ENCODE measurements around the gene DCAF16. TPM values are rescaled to one million over a fixed set of nuclear protein-coding genes. Genes with fewer than 3 reads are reported as not detected.

Gene DCAF16
- total RNA-seq, 1 experiment from 2014 or later = 55.3 TPM

- Histone ChIP-seq H3K9me3 (no peaks in the 10 kb centered on the region), H3K4me1 (0 out of 2 replicates have a peak, but pooled peaks cover 3% of the 10 kb centered on the region), H3K4me3 (ENCODE audit: low read depth, low read length) (no peak overlapping the region), H3K36me3 (ENCODE audit: control insufficient read depth, insufficient read depth, low read length) (no peaks in the 10 kb centered on the region), H3K27me3 (replicated peaks; ENCODE audit: control insufficient read depth, insufficient read depth, low read length) (no peaks in the 10 kb centered on the region)
- Mint-ChIP-seq H3K4me1 (ENCODE audit: low read depth, unreplicated experiment) (no peaks in the 10 kb centered on the region), H3K4me3 (ENCODE audit: unreplicated experiment) (no peak overlapping the region), H3K9me3 (ENCODE audit: unreplicated experiment) (no peaks in the 10 kb centered on the region), H3K27ac (ENCODE audit: unreplicated experiment) (no peak overlapping the region), H3K27me3 (ENCODE audit: insufficient read depth, unreplicated experiment) (peaks cover 4% of the 10 kb centered on the region), H3K36me3 (ENCODE audit: insufficient read depth, unreplicated experiment) (no peaks in the 10 kb centered on the region)
- intact Hi-C loops (cut with micrococcal nuclease; ENCODE audit: unreplicated experiment) = no loop called here
- no TSS peak for BruUV-seq (replicated peaks)
- no peak for DNase-seq
- CTCF ChIA-PET = no interaction called here
- TF ChIP-seq CTCF (IDR thresholded peaks at IDR 0.05; ENCODE audit: insufficient read depth in 1 of 2, low read depth in 1 of 2, low read length in 1 of 2, severe bottlenecking in 1 of 2, unreplicated experiment in 1 of 2) = no peak
- POLR2A ChIA-PET = no interaction called here
These were observed 52.1 kb downstream of the DCAF16 start for GRCh38 chr4:17758485-17758884.

GRCh38 chr4:17757621-17758020, 52.9 kb downstream of the DCAF16 start:
- Histone ChIP-seq H3K4me3 (ENCODE audit: low read depth, low read length) (no peak overlapping the region), H3K9me3 (no peaks in the 10 kb centered on the region), H3K27me3 (replicated peaks; ENCODE audit: control insufficient read depth, insufficient read depth, low read length) (no peaks in the 10 kb centered on the region), H3K36me3 (ENCODE audit: control insufficient read depth, insufficient read depth, low read length) (no peaks in the 10 kb centered on the region), H3K4me1 (0 out of 2 replicates have a peak, but pooled peaks cover 4% of the 10 kb centered on the region)
- ChIA-PET CTCF (no interaction called here), POLR2A (no interaction called here)
- H3K27me3 Mint-ChIP-seq (ENCODE audit: insufficient read depth, unreplicated experiment) = peaks cover 4% of the 10 kb centered on the region
- DNase-seq = no peak
- no peak overlapping the region for H3K27ac Mint-ChIP-seq (ENCODE audit: unreplicated experiment)
- no peaks in the 10 kb centered on the region for H3K9me3 Mint-ChIP-seq (ENCODE audit: unreplicated experiment)
- BruUV-seq (replicated peaks) = no TSS peak
- no peaks in the 10 kb centered on the region for H3K4me1 Mint-ChIP-seq (ENCODE audit: low read depth, unreplicated experiment)
- no peaks in the 10 kb centered on the region for H3K36me3 Mint-ChIP-seq (ENCODE audit: insufficient read depth, unreplicated experiment)
- intact Hi-C loops (cut with micrococcal nuclease; ENCODE audit: unreplicated experiment) = no loop called here
- no peak for TF ChIP-seq CTCF (IDR thresholded peaks at IDR 0.05; ENCODE audit: insufficient read depth in 1 of 2, low read depth in 1 of 2, low read length in 1 of 2, severe bottlenecking in 1 of 2, unreplicated experiment in 1 of 2)
- H3K4me3 Mint-ChIP-seq (ENCODE audit: unreplicated experiment) = no peak overlapping the region

GRCh38 chr4:17753646-17754045, 56.9 kb downstream of the DCAF16 start:
- CTCF ChIA-PET = no interaction called here
- Histone ChIP-seq H3K27me3 (replicated peaks; ENCODE audit: control insufficient read depth, insufficient read depth, low read length) (no peaks in the 10 kb centered on the region), H3K4me1 (0 out of 2 replicates have a peak, but pooled peaks cover 4% of the 10 kb centered on the region), H3K9me3 (no peaks in the 10 kb centered on the region), H3K4me3 (ENCODE audit: low read depth, low read length) (no peak overlapping the region), H3K36me3 (ENCODE audit: control insufficient read depth, insufficient read depth, low read length) (no peaks in the 10 kb centered on the region)
- no peak for TF ChIP-seq CTCF (IDR thresholded peaks at IDR 0.05; ENCODE audit: insufficient read depth in 1 of 2, low read depth in 1 of 2, low read length in 1 of 2, severe bottlenecking in 1 of 2, unreplicated experiment in 1 of 2)
- DNase-seq = peak in 1 of 2 experiments; percentile 19
- Mint-ChIP-seq H3K9me3 (ENCODE audit: unreplicated experiment) (no peaks in the 10 kb centered on the region), H3K27me3 (ENCODE audit: insufficient read depth, unreplicated experiment) (peaks cover 4% of the 10 kb centered on the region), H3K27ac (ENCODE audit: unreplicated experiment) (no peak overlapping the region), H3K36me3 (ENCODE audit: insufficient read depth, unreplicated experiment) (no peaks in the 10 kb centered on the region), H3K4me3 (ENCODE audit: unreplicated experiment) (no peak overlapping the region), H3K4me1 (ENCODE audit: low read depth, unreplicated experiment) (no peaks in the 10 kb centered on the region)
- BruUV-seq (replicated peaks) = no TSS peak
- POLR2A ChIA-PET = no interaction called here
- intact Hi-C loops (cut with micrococcal nuclease; ENCODE audit: unreplicated experiment) = no loop called here

Other genes starting within 250 kb of the DCAF16 start
- gene LAP3, start 233.6 kb downstream of the DCAF16 start, total RNA-seq (2022) = 62.7 and 65.4 TPM in 2 replicates
- gene MED28, start 196.1 kb downstream of the DCAF16 start, total RNA-seq (2022) = 60.5 and 68.0 TPM in 2 replicates
- gene FAM184B, start 29.1 kb downstream of the DCAF16 start, total RNA-seq (2022) = not detected in 2 replicates
- 48.9 and 54.0 TPM in 2 replicates for gene NCAPG, start 222 bp upstream of the DCAF16 start, total RNA-seq (2022)
- 9.3 and 11.3 TPM in 2 replicates for gene LCORL, start 211.0 kb upstream of the DCAF16 start, total RNA-seq (2022)

All from Caco-2 (cell line).